ENCODE results near the gene TGFBR3. TPM values are rescaled to one million over a fixed set of nuclear protein-coding genes. Genes with fewer than 3 reads are reported as not detected.

The TGFBR3 gene
- total and polyA plus RNA-seq, 9 of the 15 experiments (the other 6 are each of a cell fraction or from before 2014, with no cell fraction given) = 3.6 to 32.4 (median 15.6) TPM

GRCh38 chr1:91706140-91706957 is 179.6 kb downstream of the TGFBR3 start (continued):
- no peak for TF ChIP-seq SAP30 (IDR thresholded peaks at IDR 0.05; ENCODE audit: borderline replicate concordance, insufficient read depth, low read depth, low read length, poor library complexity, severe bottlenecking)
- TF ChIP-seq TRIM28 (IDR thresholded peaks at IDR 0.05) = 0 out of 2 replicates have a peak, but pooled peaks have one; percentile 23
- no peak for TF ChIP-seq ILF3 (IDR thresholded peaks at IDR 0.05; ENCODE audit: borderline replicate concordance)
- no peak for TF ChIP-seq BCLAF1 (IDR thresholded peaks at IDR 0.05; ENCODE audit: borderline replicate concordance in 1 of 2, control insufficient read depth in 1 of 2, low read depth in 2 of 2, low read length in 1 of 2)
- no peak for TF ChIP-seq ZZZ3 (IDR thresholded peaks at IDR 0.05)
- peak; percentile 51 for TF ChIP-seq SNAPC5 (CRISPR knock-in tag; IDR thresholded peaks at IDR 0.05)
- peak; percentile 29 to 38; a peak in 2 of 4 replicates for TF ChIP-seq KDM1A (IDR thresholded peaks at IDR 0.05)
- TF ChIP-seq EWSR1 (IDR thresholded peaks at IDR 0.05; ENCODE audit: borderline replicate concordance, low read depth, partially characterized antibody) = no peak
- TF ChIP-seq ZNF707 (CRISPR knock-in tag; conservative IDR thresholded peaks at IDR 0.05) = 0 out of 2 replicates have a peak, but pooled peaks have one; percentile 28
- TF ChIP-seq ZNF280B (CRISPR knock-in tag; IDR thresholded peaks at IDR 0.05) = no peak
- TF ChIP-seq ZNF583 (CRISPR knock-in tag; IDR thresholded peaks at IDR 0.05) = peak; percentile 83; the same call in 1 of the 2 replicates
- peak; percentile 72 for TF ChIP-seq GTF2E2 (tag; IDR thresholded peaks at IDR 0.05)
- TF ChIP-seq CREB5 (CRISPR knock-in tag; IDR thresholded peaks at IDR 0.05) = no peak; the same call in 1 of the 2 replicates
- no peak for TF ChIP-seq RBM17 (IDR thresholded peaks at IDR 0.05; ENCODE audit: borderline replicate concordance, low read depth, low read length)
- TF ChIP-seq MTA1 (IDR thresholded peaks at IDR 0.05; ENCODE audit: borderline replicate concordance) = no peak
- no peak for TF ChIP-seq ZNF398 (CRISPR knock-in tag; IDR thresholded peaks at IDR 0.05)
- TF ChIP-seq EP400 (IDR thresholded peaks at IDR 0.05) = peak; percentile 60
